ENCODE data around the gene MAN2B1. TPM values are rescaled to one million over a fixed set of nuclear protein-coding genes. Genes with fewer than 3 reads are reported as not detected.

Gene MAN2B1
- total and polyA plus RNA-seq, 2 of the 13 experiments (the other 11 are each of a cell fraction or from before 2014, with no cell fraction given), result 23.6 to 23.8 TPM

DNA sequence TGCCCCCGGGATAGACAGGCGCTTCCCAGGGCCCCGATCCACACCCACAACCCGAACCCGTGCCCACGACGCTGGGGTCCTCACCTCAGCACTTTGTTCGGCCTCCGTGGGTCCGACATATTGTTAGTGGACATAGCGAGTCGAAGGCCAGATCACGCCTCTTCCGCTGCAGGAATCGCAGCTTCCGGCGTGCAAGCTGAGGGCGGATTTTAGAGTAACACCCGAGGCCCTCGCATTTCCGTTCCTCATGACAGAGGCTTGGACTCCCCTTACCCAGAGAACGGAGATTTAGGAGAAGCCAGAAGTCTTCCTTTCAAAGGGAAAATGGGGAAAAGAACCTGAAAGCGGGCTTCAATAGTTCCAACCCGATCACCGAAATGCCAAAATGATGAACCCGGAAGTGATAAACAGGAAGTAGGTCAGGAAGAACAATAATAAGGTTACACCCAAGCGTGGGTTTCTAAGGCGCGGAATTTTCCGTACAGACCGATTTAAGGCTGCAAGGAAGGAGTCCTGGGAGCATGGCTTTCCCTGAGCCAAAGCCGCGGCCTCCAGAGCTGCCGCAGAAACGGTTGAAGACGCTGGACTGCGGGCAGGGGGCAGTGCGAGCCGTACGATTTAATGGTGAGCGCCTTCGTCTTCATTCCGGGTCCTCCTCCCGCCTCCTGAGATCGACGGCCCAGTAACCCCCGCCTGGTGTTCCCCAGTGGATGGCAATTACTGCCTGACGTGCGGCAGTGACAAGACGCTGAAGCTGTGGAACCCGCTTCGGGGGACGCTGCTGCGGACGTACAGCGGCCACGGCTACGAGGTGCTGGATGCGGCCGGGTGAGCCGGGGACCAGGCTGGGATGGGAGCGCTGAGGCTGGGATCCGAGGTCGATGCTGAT lies 3.0 kb upstream of the MAN2B1 start (continued):
- TF ChIP-seq, protein P1, sequence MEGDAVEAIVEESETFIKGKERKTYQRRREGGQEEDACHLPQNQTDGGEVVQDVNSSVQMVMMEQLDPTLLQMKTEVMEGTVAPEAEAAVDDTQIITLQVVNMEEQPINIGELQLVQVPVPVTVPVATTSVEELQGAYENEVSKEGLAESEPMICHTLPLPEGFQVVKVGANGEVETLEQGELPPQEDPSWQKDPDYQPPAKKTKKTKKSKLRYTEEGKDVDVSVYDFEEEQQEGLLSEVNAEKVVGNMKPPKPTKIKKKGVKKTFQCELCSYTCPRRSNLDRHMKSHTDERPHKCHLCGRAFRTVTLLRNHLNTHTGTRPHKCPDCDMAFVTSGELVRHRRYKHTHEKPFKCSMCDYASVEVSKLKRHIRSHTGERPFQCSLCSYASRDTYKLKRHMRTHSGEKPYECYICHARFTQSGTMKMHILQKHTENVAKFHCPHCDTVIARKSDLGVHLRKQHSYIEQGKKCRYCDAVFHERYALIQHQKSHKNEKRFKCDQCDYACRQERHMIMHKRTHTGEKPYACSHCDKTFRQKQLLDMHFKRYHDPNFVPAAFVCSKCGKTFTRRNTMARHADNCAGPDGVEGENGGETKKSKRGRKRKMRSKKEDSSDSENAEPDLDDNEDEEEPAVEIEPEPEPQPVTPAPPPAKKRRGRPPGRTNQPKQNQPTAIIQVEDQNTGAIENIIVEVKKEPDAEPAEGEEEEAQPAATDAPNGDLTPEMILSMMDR (CRISPR knock-in tag; IDR thresholded peaks at IDR 0.05), result no peak
- TF ChIP-seq EZH2 (conservative IDR thresholded peaks at IDR 0.05; ENCODE audit: low read depth, low read length) (no peak), ZNF75D (CRISPR knock-in tag; IDR thresholded peaks at IDR 0.05; ENCODE audit: borderline replicate concordance) (no peak), ADNP (CRISPR knock-in tag; IDR thresholded peaks at IDR 0.05) (no peak), MXI1 (IDR thresholded peaks at IDR 0.05; ENCODE audit: borderline replicate concordance, low read depth, low read length) (peak; percentile 81), HMG20B (CRISPR knock-in tag; conservative IDR thresholded peaks at IDR 0.05) (no peak; the same call in 1 of the 2 replicates), ZSCAN20 (CRISPR knock-in tag; IDR thresholded peaks at IDR 0.05; ENCODE audit: borderline replicate concordance) (no peak), TP53 (CRISPR knock-in tag; conservative IDR thresholded peaks at IDR 0.05) (no peak), ZMYM3 (CRISPR knock-in tag; IDR thresholded peaks at IDR 0.05) (no peak), ZNF430 (CRISPR knock-in tag; IDR thresholded peaks at IDR 0.05) (no peak), NRL (CRISPR knock-in tag; IDR thresholded peaks at IDR 0.05; ENCODE audit: borderline replicate concordance) (no peak), KAT2B (IDR thresholded peaks at IDR 0.05; ENCODE audit: borderline replicate concordance, low read depth, low read length) (no peak), NFYC (CRISPR knock-in tag; IDR thresholded peaks at IDR 0.05) (peak; percentile 37), MTF2 (CRISPR knock-in tag; IDR thresholded peaks at IDR 0.05; ENCODE audit: borderline replicate concordance) (peak; percentile 50; the same call in 1 of the 2 replicates), REL (CRISPR knock-in tag; conservative IDR thresholded peaks at IDR 0.05) (no peak), TSC22D2 (CRISPR knock-in tag; IDR thresholded peaks at IDR 0.05; ENCODE audit: borderline replicate concordance) (no peak), ZNF451 (CRISPR knock-in tag; IDR thresholded peaks at IDR 0.05) (no peak)
- TF ChIP-seq, protein P2, sequence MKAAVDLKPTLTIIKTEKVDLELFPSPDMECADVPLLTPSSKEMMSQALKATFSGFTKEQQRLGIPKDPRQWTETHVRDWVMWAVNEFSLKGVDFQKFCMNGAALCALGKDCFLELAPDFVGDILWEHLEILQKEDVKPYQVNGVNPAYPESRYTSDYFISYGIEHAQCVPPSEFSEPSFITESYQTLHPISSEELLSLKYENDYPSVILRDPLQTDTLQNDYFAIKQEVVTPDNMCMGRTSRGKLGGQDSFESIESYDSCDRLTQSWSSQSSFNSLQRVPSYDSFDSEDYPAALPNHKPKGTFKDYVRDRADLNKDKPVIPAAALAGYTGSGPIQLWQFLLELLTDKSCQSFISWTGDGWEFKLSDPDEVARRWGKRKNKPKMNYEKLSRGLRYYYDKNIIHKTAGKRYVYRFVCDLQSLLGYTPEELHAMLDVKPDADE (CRISPR knock-in tag; IDR thresholded peaks at IDR 0.05), result no peak
- TF ChIP-seq, protein P3, sequence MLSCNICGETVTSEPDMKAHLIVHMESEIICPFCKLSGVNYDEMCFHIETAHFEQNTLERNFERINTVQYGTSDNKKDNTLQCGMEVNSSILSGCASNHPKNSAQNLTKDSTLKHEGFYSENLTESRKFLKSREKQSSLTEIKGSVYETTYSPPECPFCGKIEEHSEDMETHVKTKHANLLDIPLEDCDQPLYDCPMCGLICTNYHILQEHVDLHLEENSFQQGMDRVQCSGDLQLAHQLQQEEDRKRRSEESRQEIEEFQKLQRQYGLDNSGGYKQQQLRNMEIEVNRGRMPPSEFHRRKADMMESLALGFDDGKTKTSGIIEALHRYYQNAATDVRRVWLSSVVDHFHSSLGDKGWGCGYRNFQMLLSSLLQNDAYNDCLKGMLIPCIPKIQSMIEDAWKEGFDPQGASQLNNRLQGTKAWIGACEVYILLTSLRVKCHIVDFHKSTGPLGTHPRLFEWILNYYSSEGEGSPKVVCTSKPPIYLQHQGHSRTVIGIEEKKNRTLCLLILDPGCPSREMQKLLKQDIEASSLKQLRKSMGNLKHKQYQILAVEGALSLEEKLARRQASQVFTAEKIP (CRISPR knock-in tag; IDR thresholded peaks at IDR 0.05; ENCODE audit: borderline replicate concordance), result no peak
- TF ChIP-seq, protein P4, sequence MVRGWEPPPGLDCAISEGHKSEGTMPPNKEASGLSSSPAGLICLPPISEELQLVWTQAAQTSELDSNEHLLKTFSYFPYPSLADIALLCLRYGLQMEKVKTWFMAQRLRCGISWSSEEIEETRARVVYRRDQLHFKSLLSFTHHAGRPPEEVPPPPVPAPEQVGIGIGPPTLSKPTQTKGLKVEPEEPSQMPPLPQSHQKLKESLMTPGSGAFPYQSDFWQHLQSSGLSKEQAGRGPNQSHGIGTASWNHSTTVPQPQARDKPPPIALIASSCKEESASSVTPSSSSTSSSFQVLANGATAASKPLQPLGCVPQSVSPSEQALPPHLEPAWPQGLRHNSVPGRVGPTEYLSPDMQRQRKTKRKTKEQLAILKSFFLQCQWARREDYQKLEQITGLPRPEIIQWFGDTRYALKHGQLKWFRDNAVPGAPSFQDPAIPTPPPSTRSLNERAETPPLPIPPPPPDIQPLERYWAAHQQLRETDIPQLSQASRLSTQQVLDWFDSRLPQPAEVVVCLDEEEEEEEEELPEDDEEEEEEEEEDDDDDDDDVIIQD (CRISPR knock-in tag; IDR thresholded peaks at IDR 0.05; ENCODE audit: low read depth), result no peak
- TF ChIP-seq, protein P5, sequence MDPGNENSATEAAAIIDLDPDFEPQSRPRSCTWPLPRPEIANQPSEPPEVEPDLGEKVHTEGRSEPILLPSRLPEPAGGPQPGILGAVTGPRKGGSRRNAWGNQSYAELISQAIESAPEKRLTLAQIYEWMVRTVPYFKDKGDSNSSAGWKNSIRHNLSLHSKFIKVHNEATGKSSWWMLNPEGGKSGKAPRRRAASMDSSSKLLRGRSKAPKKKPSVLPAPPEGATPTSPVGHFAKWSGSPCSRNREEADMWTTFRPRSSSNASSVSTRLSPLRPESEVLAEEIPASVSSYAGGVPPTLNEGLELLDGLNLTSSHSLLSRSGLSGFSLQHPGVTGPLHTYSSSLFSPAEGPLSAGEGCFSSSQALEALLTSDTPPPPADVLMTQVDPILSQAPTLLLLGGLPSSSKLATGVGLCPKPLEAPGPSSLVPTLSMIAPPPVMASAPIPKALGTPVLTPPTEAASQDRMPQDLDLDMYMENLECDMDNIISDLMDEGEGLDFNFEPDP (CRISPR knock-in tag; conservative IDR thresholded peaks at IDR 0.05), result no peak

Data from HepG2 (cell line).